PFSK-1 (cell line): ENCODE measurements around the gene SLC19A1.

ENCODE experiments used
- FOXP2 ChIP-seq: optimal IDR thresholded peaks from 2 replicates; pipeline ENCODE3; 2011; ENCODE audit warnings: borderline replicate concordance, control low read depth, inconsistent platforms; ENCODE audit not compliant: insufficient read depth; ENCODE audit errors: extremely low read length, extremely low read depth
- POLR2AphosphoS5 ChIP-seq: IDR thresholded peaks from 2 replicates; pipeline ENCODE4 v1.6.1; 2012; ENCODE audit warnings: low read depth, mild to moderate bottlenecking, control low read depth, low read length, moderate library complexity
- REST ChIP-seq, 2 experiments: IDR thresholded peaks; 2 replicates each; pipeline versions ENCODE4 v1.6.1 to v1.8.0; 2011 to 2012; ENCODE audit warnings: low read depth in 2 of 2, low read length in 2 of 2, control low read depth in 1 of 2, inconsistent platforms in 1 of 2, mild to moderate bottlenecking in 1 of 2, moderate library complexity in 1 of 2; ENCODE audit not compliant: insufficient read depth in 1 of 2
- SIN3A ChIP-seq: IDR thresholded peaks from 2 replicates; pipeline ENCODE4 v1.6.1; 2012; ENCODE audit warnings: mild to moderate bottlenecking, low read length, moderate library complexity, borderline replicate concordance; ENCODE audit not compliant: insufficient read depth
- TAF1 ChIP-seq: IDR thresholded peaks from 2 replicates; pipeline ENCODE4 v1.6.1; 2012; ENCODE audit warnings: low read length, control low read depth, borderline replicate concordance; ENCODE audit not compliant: insufficient read depth

Gene SLC19A1

GRCh38 chr21:45523411-45524101 is 18.7 kb downstream of the SLC19A1 start:
- TF ChIP-seq REST (IDR thresholded peaks at IDR 0.05; ENCODE audit: insufficient read depth in 1 of 2, low read depth in 2 of 2, low read length in 2 of 2) (no peak), FOXP2 (no peak), SIN3A (no peak), TAF1 (no peak), POLR2AphosphoS5 (no peak)

GRCh38 chr21:45522986-45523385 is 19.3 kb downstream of the SLC19A1 start:
- no peak for TF ChIP-seq SIN3A
- TF ChIP-seq FOXP2, result no peak
- no peak for TF ChIP-seq POLR2AphosphoS5
- no peak for TF ChIP-seq TAF1
- TF ChIP-seq REST (IDR thresholded peaks at IDR 0.05; ENCODE audit: insufficient read depth in 1 of 2, low read depth in 2 of 2, low read length in 2 of 2), result no peak

- TF ChIP-seq REST (IDR thresholded peaks at IDR 0.05; ENCODE audit: insufficient read depth in 1 of 2, low read depth in 2 of 2, low read length in 2 of 2) (no peak), FOXP2 (no peak), SIN3A (no peak), POLR2AphosphoS5 (no peak), TAF1 (no peak)
These were observed 19.9 kb downstream of the SLC19A1 start for GRCh38 chr21:45522381-45522780.

- TF ChIP-seq TAF1 (no peak), REST (IDR thresholded peaks at IDR 0.05; ENCODE audit: insufficient read depth in 1 of 2, low read depth in 2 of 2, low read length in 2 of 2) (no peak), POLR2AphosphoS5 (no peak), SIN3A (no peak), FOXP2 (no peak)
These were observed 21.0 kb downstream of the SLC19A1 start for GRCh38 chr21:45521241-45521640.
